Left kidney (tissue), 2 donors: ENCODE results near the gene LY9. TPM values are rescaled to one million over a fixed set of nuclear protein-coding genes. Genes with fewer than 3 reads are reported as not detected.
"Not testable (repeated sequence)": the region's sequence is repeated elsewhere in the genome, so short reads cannot be mapped to it uniquely, and the experiment has no call there.

ENCODE experiments used
- DNase-seq: peaks from one replicate; pipeline ENCODE4 v3.0.0-alpha.2; 2013
- polyA plus RNA-seq: library from polyadenylated mRNA; unstranded; fragments of 120-200 nt; gene quantifications from one replicate; pipeline ENCODE4 v1.2.1, GENCODE V29; 2013; ENCODE audit not compliant: insufficient read length

Gene LY9
- polyA plus RNA-seq, 1 donor, result 0.32 TPM

DNA sequence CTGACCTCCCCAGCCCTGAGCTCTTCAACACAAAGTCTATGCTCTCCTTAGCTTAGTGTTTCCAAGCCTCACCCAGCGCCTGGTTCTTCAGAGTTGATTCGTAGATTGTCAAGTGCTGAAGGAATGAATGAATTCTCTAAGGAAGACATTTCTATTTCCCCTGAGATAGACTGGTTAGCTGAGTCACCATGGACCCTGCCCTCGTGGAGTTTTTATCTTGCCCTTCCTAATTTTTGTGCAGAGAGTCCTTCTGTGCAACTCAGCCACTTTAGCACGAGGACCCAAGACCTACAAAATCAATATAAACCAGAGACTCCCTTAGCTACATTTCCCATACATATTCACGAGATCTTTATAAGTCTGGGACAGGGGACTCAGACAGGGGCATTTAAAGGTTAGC, 69.4 kb downstream of the LY9 start:
- DNase-seq, result no peak

DNA sequence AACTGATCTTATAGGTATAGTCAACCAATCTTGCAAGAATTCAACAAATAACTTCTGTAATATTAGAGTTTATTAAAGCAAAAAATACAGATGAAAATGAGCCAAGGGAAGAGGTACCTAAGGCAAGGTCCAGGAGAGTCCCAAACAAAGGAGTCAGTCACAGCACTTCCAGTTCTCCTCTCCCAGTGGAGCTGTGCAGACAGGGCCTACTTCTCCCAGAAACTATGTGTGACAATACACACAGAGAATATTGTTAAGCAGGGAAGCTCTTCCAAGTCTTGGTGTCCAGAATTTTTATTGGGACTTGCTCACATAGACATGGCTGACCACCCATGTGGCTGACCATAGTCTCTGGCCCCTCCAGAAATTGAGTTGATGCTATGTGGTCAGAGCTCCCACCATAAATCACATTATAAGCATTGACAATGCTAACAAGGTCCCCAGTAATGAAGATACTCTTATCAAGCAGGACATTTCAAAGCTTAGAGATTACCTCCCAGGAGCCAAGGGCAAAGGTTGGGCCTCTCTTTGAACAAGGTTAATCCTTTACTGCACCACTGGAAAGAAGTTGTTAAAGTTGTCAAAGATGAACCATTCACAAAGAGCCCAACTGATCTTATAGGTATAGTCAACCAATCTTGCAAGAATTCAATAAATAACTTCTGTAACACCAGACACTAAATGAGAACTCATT, 70.2 kb downstream of the LY9 start:
- no peak for DNase-seq

DNA sequence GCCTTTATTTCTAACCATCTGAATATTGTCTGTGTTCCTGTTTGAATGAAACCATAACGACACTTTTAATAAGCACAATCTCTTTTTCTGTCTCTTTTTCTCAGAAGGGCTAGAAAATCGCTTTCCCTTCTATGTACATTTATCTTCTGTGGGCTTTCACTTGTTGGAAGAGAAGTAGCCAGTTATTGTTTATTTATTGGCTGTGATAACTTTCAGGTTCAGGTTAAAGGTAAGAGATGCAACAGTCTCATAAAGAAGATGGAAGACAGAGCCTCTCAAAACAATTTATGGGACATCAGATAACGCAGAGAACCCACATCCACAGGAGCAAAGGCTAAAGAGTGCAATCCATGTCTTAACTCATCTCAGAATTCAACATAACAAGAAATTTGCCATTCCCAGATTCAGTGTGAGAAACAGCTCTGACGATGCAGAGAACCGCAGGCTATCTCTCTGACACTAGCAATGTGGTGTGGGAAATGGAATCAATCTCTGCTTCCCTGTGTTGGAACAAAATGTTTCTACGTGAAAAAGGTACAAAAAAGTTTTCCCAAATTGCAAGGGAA, 70.8 kb downstream of the LY9 start:
- DNase-seq, result no peak

DNA sequence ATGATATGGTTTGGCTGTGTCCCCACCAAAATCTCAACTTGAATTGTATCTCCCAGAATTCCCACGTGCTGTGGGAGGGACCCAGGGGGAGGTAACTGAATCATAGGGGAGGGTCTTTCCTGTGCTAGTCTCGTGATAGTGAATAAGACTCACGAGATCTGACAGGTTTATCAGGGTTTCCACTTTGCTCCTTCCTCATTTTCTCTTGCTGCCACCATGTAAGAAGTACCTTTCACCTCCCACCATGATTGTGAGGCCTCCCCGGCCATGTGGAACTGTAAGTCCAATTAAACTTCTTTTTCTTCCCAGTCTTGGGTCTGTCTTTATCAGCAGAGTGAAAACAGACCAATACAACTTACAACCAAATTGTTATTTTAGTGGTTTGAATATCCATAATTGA, 71.7 kb downstream of the LY9 start:
- not testable (repeated sequence) for DNase-seq

DNA sequence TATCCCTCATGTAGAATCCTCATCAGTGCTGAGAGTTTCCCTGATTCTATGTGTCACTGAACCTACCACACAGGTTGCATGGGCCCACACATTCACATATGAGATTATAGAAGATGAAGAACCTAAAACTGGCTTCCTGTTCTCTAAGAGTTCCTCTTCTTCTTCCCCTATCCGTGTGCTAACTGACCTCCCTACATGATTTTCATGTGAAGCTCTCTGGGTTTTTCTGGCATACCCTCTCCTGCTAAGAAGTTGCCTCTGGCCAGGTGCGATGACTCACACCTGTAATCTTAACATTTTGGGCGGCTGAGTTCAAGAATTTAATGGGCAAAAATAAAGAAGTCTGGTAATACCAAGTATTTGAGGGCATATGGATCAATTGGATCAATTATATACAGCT, 72.2 kb downstream of the LY9 start:
- no peak for DNase-seq

DNA sequence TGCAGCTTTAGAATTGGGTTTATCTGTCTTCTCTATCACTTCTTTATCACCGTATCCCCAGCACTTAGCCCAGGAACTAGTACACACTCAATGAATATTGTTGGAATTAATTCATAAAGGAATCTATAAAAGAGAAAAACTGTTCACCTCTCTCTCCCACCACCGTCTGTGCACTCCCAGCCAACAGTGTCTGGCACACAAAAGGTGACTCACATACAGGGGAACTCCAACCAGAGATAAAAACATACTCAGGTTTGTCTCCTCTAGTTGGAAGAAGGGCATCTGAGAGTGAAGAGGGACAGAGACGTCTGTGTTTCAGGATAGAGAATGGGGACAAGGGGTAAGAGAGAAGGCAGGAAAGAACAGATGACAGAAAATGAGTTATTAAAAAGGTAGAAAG, 79.0 kb downstream of the LY9 start:
- no peak for DNase-seq

DNA sequence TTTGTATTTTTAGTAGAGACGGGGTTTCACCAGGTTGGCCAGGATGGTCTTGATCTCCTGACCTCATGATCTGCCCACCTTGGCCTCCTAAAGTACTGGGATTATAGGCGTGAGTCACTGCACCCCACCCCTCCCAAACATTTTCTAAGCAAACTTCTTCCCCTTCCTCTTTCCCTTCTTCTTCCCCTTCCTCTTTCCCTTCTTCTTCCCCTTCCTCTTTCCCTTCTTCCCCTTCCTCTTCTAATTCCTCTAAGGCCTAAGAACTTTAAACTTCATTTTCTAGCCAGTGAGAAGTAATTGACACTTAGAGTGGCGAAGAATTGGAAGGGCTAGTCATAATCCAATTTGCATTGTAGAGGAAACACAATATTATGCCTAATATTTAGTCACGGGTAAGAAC, 79.6 kb downstream of the LY9 start:
- not testable (repeated sequence) for DNase-seq

DNA sequence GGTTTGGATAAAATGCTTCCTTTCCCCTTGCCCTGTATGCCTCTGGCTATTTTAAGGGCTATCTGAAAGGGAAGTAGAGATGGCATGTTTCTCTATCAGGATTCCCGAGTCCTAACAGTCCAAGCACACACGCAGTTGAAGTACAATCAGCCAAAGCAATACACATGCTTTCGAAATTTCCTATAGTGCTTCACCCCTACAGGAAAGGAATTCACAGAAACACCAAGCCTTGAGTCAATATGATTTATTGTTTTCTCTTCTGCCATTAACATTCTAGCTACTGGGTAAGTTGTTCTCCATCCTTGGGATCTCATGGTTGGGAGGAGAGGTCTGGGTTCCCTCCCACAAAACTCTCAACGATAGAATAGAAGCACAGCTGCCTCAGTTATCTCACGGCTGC, 80.3 kb downstream of the LY9 start:
- no peak for DNase-seq

DNA sequence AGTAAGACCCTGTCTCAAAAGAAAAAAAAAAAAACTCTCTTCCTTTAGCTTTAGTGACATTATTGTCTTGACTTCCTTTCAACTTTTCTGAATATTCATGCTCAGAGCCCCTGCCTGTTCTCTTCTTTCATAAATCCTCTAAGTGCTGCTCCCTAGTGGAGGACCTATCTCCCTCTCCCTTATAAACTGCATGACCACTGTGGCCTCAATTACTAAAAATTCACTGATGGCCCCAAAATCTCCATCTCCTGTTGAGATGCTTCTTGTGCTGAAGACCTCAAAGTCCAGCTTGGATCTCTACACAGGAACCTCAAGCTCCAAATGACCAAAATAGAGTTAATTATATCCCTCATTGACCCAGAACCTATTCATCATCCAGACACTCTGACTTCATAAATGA, 81.2 kb downstream of the LY9 start:
- no peak for DNase-seq

Other genes with a start within 250 kb of the LY9 start
- gene CD84, start 216.7 kb upstream of the LY9 start, polyA plus RNA-seq, result 1.1 TPM
- not detected for gene SLAMF1, start 149.1 kb upstream of the LY9 start, polyA plus RNA-seq
- gene CD48, start 84.4 kb upstream of the LY9 start, polyA plus RNA-seq, result 0.80 TPM
- 0.53 TPM for gene SLAMF7, start 56.9 kb upstream of the LY9 start, polyA plus RNA-seq
- gene CD244, start 66.7 kb downstream of the LY9 start, polyA plus RNA-seq, result 0.15 TPM
- gene ITLN1, start 89.0 kb downstream of the LY9 start, polyA plus RNA-seq, result 1.6 TPM
- not detected for gene ITLN2, start 158.6 kb downstream of the LY9 start, polyA plus RNA-seq
- 97.2 TPM for gene F11R, start 225.0 kb downstream of the LY9 start, polyA plus RNA-seq
- gene TSTD1, start 242.8 kb downstream of the LY9 start, polyA plus RNA-seq, result 44.4 TPM
- gene USF1, start 249.8 kb downstream of the LY9 start, polyA plus RNA-seq, result 67.9 TPM